Measurements from ENCODE around the gene MBNL1.

MBNL1 gene

DNA sequence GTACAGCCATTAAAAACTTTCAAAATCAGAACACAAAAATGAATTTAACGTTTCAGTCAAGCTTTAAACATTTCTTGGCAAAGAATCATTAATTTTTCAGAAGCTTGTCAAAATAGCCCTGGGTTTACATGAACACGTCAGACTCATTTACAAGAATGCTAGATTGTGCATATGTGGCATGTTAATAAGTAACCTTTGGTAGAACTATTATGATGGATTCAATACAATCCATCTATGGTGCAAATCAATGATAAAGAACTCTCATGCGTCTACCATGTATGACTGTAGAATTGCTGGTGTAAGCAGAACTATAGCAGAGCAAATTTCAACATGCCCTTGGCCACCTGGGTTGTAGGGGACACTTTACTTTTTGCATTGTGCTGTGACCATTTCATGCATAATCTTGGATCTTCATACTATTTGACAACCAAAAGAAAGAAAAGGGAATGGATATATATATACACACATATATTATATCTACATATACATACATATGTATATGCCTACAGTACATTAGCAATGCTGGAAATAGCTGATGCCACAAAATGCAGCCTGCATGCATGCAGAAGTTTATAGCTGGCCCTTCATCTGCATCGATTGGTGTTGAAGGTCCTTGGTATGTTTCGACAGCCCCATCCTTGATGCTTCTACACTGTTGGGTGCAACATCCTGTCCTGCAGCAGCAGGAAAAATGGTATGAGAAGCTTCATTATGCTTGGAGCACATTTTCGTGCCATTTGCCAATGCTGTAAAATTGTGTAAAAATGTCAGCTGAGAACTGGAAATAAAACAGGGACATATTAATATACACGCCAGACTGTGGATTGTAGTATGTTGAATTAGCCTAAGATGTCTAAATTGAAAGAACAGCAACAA is 189.0 kb downstream of the MBNL1 start:
- DNase-seq, result no peak

DNA sequence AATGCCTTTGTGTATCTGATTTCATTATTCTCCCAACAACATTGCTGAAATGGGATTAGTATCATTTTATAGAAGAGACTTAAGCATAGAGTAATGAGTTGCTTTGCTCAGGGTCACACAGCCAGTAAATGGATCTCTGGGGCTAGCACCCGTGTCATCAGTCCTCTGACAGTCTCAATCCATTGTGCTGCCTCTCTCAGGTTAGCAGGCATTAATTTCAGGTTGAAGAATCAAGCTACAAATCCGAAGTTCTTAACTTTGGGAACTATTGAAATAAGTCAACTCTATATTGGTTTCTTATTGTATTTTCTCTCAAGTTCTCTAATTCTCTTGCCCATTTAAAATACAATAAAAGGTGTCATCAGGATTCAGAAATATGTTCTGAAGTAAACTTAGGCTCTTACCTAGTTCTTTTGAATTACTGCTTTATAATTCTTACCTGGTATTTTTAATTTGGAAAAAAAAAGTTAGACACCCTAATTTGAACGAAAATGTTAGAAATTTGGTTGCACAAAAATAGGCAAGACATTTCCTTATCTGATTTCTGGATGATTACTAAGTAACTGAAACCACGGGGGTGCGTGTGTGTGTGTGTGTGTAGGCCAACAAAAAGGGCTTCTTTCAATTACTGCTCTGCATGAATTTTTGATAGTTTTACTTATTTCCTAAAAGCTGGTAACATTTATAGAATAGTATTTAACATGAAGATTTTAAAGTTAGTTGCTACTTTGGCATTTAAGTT is 189.8 kb downstream of the MBNL1 start:
- no peak for DNase-seq

DNA sequence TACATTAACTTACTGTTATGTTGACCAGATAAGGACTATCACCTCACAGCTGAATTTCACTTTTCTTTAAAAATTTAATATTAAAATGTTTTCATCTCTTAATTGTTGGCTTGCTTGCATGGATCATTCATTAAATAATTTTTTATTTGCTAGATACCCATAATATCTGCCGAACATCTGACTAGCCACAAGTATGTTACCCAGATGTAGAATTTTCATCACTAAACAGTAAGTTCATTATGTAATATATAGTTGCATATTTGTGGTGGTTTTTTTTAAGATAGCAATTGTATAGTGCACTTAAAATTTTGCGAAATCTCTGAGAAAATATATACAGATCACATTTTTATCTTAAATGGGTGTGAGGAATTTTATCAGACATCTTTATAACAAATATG is 190.4 kb downstream of the MBNL1 start:
- no peak for DNase-seq

DNA sequence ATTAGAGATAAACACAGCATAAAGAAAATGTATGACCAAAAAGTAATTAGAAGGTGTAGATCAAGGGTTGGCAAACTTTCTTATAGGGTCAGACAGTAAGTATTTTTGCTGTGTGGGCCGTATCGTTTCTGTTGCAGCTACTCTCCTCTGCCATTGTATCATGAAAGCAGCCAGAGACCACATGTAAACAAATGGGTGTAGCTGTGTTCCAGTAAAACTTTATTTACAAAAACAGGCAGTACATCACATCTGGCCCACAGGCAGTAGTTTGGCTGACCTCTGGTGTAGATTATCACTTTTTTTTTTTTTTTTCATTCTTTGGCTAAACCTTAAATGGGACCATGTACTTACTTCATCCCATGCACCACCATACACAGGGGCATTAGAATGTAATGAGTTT is 190.8 kb downstream of the MBNL1 start:
- no peak for DNase-seq

DNA sequence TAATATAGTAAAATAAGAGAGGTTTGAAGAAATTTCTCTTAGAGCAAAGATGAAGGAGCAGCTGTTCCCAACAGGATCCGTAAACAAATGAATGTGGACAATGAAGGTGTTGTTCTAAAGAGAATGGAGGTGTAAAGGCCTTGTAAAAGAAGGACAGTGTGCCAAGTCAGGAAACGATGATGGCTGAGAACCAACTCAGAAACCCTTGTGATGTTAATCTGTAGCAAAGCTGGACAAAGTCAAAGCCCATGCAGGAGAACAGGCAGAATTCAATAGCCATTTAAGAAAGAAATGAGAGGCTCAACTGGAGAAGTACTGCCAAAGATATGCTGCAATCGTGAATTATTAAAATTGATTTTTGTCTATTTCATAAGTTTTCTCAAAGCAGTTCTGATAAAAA is 192.2 kb downstream of the MBNL1 start:
- no peak for DNase-seq

DNA sequence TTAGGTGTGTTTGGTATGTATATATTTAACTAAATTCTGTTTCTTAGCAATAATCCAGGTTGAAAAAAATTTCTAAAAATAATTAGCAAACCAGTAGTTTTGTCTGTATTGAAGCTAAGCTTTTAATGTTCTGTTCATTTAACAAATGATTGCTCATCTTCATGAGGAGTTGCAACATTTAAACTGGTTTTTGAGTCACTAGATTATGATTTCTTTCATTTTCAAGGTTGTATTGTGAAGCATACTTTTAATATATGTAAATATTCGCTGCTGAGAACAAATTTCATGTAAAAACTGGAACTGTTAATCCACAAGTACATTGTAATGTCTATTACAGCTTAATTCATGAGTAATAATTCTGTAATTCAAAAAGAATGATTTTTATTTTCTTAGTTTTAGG is 192.7 kb downstream of the MBNL1 start:
- no peak for DNase-seq

DNA sequence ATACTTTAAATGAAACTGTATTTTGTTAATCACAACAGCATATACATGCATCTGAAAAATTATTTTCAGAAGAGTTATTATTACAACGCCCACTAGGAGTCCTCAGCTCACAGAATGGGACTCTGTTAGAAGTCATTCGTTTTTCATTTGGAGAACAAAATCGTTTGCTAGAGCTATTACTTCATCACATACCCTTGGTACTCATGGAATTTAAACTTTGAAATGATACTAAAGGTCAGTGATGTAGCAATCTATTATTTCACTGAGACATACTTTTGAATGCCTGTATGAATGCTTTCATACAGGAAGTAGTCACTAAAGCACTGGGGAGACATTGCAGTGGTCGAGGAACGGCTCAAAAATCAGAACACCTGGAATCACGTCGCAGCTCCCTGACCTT is 198.1 kb downstream of the MBNL1 start:
- no peak for DNase-seq

DNA sequence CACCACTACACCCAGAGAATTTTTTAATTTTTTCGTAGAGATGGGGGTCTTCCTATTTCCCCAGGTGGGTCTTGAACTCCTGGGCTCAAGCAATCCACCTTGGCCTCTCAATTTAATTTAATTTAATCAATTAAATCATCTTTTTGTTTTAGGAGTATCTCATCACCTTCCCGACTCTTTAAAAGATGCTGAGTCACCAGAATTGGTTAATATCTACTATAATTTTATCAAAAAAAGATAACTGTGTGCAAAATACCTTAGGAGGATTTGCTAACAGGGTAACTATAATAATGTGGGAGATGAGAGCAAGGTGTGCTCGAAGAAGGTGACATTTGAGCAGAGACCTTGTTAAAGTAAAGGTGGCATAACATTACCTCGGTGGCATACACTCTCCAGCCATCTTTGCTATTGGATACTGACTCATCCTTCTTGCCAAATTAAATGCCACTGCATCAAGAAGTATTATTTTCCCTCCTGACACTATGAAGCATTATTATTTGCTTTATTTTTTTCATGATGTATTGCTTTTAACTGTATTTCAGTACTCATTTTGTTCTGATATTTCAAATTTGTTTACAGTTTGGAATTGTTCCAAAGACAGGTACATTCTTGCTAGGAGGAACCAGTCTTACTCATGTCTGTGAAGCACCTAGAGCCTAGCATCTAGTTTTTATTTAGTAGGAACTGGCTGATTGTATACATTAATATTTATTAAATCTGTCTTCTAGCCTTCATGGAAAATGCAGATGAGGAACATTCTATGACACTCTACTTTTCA is 200.7 kb downstream of the MBNL1 start:
- no peak for DNase-seq

DNA sequence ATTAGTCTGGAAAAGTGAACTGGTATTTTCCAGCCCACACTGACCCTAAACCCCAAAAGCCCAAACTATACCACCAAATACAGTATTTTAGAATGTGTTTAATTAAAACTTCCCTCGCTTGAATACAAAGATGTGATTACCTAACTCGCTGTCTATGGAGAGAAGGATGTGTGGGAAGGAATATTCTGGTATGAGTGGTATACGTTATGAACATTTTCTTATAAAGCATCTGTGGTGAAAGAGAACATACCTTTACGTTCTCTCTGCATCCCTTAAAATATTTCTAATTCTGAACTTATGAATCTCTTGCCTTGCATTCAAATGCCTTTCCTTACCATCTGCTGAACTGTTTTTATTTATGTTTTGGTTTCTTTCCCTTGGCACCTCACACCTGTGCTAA is 201.4 kb downstream of the MBNL1 start:
- DNase-seq, result no peak

DNA sequence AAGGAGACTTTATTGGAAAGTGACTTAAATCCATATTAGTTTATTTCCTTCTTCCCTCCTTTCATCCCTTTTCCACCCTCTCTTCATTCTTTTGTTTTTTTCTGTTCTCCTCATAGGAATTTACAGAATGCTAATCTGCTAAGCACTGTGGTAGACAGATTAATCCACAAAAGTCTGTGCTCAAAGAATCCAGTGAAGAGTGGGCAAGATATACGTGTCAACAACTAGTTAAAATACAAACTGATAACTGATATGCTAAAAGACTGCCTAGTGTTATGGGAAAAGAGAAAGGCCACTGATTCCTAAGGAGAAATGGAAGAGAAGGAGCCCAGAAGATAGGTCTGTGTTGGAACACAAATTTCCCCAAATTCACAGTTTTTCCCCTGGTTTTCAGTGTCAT is 202.2 kb downstream of the MBNL1 start:
- no peak for DNase-seq

DNA sequence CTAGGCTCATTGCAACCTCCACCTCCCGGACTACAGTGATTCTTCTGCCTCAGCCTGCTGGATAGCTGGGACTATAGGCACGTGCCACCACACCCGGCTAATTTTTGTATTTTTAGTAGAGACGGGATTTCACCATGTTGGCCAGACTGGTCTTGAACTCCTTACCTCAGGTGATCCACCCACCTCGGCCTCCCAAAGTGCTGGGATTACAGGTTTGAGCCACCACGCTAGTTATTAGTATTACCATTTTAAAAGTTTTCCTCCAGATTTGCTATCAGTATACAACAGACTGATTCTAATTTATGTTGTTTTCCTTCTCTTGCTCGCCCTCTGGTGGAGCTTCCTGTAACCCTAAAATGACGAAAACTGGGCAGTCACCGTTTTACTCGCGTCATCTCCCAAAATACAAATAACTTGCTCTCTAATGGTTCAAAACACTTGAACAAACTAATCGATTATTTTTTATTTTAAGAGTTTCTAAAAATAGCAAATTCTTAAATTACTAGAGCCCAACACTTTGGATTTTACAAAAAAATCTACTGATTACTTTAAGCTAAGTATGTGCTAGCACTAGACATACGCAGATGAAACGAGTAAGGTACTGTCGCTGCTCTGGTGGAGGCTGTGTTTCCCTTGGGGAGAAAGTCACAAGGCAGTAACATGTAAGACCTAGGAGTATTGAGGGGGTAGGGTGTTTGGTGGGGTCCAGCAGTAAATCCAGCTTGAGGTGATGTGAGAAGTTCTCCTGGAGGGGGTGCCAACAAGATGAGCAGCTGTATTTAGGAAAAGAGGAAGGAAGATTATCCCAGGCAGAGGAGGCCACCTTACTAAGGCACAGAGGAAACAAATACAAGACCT is 203.3 kb downstream of the MBNL1 start:
- DNase-seq, result peak; percentile 6

DNA sequence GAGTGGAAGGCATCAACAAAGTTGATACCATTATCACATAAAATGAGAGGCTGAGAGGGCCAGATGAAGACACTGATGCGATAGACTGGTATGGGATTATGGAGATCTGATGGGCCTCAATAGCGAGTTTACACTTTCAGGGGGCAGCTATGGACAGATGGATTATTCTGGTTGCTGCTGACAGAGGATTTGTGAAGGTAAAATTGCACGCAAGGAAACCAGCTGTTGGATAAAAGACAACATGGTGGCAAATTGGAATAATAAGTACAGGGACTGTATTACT is 203.9 kb downstream of the MBNL1 start:
- DNase-seq, result no peak

DNA sequence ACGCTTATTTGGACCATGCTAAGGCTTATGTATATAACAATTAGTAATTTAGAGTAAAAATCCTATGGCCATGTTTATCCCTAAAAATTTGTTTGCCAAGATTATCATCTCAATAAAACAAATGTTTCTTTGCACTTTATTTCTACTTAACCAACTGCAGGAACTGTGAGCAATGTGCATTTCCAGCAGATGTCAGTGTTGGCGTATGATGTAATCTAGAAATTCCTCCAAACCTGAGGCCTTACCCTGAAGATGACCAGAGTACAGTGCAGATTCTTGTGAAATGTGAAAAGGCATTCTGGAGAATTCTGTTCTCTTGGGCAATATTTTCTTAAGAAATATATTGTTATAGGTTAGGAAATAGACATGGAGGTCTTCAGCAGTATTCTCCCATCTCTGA is 205.9 kb downstream of the MBNL1 start:
- no peak for DNase-seq

DNA sequence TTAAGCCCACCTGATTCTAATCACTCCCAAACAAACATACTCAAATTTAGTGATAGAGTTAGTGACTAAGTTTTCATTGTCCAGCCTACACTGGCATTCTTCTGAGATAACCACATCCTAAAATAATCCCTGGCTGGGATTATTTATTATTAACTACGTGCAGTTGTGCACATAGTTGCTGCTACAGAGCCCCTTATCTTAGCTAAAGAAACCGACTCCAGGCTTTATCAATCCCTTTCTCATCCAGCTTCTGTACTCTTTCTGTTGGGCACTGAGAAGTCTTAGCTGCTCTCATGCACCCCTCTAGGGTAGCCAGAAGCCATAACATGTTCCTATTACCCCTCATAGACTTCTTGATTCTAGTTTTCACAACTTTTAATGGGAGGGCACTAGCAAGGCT is 208.7 kb downstream of the MBNL1 start:
- no peak for DNase-seq

DNA sequence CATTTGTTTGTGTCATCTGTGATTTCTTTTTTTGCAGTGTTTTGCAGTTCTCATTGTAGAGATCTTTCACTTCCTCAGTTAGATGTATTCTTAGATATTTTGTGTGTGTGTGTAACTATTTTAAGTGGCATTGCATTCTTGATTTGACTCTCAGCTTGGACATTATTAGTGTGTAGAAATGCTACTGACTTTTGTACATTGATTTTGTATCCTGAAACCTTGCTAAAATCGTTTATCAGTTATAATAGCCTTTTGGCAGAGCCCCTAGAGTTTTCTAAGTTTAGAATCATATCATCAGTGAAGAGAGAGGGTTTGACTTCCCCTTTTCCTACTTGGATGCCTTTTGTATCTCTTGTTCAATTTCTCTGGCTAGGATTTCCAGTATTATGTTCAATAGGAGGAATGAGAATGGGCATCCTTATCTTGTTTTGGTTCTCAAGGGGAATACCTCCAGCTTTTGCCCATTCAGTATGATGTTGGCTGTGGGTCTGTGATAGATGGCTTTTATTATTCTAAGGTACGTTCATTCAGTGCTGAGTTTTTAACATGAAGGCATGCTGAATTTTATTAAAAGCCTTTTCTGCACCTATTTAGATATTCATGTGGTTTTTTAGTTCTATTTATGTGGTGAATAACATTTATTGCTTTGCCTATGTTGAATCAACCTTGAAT is 211.7 kb downstream of the MBNL1 start:
- no peak for DNase-seq

DNA sequence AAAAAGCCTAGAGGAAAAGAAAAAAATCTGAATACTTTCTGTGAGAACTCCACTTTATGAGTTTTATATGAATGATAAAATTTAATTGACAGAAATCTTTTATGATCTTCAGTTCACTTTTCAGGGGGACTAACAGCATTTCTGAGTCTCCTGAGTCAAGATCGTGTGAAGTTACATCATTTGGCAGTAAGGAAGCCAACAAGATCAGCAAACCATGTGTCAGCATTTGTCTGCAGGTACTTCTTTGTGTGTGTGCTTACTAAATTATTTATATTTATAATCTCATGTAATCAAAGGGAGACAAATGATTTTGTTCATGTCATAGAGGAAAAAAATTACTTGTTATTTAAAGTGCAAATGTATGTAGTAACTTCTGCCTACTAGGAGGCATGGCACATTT is 217.6 kb downstream of the MBNL1 start:
- no peak for DNase-seq

DNA sequence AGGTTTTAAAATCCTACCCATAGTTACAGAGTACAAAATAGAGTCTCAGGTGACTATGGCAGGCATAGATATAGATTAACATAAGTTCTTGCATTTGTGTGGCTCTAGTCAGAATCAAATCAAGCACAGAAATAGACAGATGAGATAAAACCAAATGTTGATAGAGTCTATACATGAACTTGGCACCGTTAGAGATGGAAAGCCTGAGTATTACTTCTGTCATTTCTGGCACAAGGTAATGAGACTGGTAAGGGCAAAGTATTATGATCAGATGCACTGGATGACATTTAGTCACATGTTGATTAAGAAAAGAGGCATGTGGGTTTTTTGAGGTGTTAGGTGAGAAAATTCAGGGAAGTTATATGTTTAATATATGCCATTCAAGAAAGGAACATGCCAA is 219.7 kb downstream of the MBNL1 start:
- DNase-seq, result no peak

DNA sequence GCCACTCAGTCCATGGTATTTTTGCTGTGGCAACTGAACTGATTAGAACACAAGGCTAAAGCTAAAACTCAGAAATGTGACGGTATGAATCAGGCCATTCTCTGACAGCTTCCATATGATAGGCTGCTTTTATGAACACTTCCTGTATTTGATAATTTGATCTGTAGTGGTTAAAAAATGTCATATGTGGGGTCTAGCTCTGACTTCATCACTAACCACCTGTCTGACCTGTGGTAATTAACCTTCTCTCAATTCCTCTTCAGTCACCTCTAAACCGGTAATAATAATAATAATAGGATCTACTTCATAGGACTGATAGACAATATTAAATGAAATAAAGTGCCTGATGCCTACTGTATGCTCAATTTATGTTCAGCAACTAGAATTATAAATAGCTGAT is 223.2 kb downstream of the MBNL1 start:
- no peak for DNase-seq

DNA sequence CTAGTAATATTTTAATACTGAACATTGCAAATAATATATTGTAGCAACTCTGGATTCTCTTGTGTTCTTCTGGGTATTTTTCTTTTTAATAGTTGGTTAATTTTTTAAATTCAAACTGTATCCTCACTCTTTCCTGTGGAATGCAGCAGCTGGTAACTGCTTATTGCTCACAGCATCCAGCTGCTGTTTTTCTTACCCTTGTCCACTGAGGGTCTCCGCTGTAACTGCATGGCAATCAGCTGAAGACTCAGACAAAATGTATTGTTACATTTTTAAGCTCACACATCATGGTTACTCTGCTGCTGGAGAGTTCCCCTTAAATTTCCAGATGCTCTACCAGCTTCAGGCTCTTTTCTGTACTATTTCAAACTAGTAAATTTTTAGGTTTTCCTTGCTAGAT is 227.6 kb downstream of the MBNL1 start:
- no peak for DNase-seq

DNA sequence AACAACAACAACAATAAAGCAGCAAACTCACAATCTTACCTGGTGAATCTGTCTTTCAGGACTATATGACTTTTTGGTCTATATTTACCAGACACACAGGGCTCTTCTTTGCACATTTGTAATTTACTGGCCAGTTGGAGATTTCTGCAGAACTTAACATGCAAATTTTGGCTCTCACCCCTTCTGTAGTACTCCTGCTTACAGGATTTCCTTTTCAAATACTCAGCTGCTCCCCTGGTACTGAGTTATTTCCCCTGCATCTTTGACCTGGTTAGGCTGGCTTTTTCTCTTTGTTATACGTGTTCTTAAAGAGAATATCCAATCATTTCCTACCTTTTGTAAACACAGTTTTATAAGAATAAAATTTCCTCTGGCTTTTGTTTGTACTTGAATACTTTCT is 228.0 kb downstream of the MBNL1 start:
- DNase-seq, result no peak

DNA sequence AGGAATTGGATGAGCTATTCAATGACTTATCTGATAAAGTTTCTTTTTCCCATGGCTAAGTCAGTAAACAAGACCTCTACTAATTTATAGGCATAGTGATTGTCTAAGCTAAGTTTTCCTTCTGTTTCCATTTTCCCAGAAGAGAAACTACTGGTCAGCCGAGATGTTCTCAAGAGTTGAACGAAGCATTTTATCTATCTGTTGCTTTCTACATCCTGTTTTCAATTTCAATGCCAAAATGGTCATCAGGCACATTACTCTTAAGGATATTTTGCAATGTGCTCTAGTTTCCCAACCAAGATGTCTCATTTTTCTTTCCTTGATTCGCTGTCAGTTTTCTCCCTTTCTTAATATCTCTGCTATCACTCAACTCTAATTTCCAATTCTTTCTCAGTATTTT is 228.7 kb downstream of the MBNL1 start:
- DNase-seq, result no peak

DNA sequence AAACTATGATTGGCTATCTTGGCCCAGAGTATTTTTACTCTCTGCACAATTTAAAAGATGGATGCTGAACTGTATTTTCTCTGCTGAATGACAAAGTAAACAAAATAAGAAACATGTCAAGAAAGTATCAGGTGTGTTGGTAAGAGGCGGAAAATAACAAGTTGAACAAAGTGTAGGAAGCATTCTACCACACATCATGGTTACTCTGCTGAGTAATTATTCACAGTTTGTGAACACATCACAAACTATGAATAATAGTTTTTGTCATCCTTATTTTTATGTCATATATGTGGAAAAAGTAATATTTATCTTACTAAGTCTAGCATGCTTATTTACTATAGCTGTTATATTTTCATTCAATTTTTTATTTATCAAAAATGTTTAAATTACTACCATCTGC is 229.2 kb downstream of the MBNL1 start:
- DNase-seq, result no peak

Measured in NCI-H345 (cell line).